ENCODE data around the gene CAMK4. TPM values are rescaled to one million over a fixed set of nuclear protein-coding genes. Genes with fewer than 3 reads are reported as not detected.

CAMK4 gene
- total RNA-seq, 1 donor from 2014 or later: 4.7 TPM

DNA sequence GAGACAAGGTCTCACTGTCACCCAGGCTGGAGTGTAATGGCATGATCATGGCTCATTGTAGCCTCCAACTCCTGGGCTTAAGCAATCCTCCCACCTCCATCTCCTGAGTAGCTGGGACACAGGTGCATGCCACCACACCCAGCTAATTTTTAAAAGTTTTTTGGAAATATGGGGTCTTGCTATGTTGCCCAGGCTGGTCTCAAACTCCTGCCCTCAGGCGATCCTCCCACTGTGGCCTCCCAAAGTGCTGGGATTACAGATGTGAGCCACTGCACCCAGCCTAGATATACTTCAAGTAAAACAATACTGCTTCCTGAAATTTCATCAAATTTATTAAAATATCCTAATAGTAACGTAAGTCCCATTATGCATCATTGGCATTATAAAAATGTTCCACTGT lies 254.7 kb downstream of the CAMK4 start:
- H3K27me3 ChIP-seq (ENCODE audit: control insufficient read depth in 3 of 3, insufficient read depth in 3 of 3, low read length in 3 of 3): no peaks in the 10 kb centered on the region
- no peak overlapping the region for H3K4me3 ChIP-seq (ENCODE audit: low read length in 3 of 3)
- H3K36me3 ChIP-seq (ENCODE audit: control insufficient read depth in 3 of 3, insufficient read depth in 3 of 3, low read length in 3 of 3): no peaks in the 10 kb centered on the region
- no peak overlapping the region for H3K9ac ChIP-seq (ENCODE audit: low read depth in 1 of 3, low read length in 3 of 3)
- H3K4me1 ChIP-seq (ENCODE audit: control insufficient read depth in 3 of 3, insufficient read depth in 3 of 3, low read length in 3 of 3): no peaks in the 10 kb centered on the region
- no peak overlapping the region for H3K27ac ChIP-seq (ENCODE audit: low read depth, low read length)
- no peaks in the 10 kb centered on the region for H3K9me3 ChIP-seq (ENCODE audit: control insufficient read depth in 3 of 3, low read length in 3 of 3)

GRCh38 chr5:111480346-111480745 lies 256.2 kb downstream of the CAMK4 start:
- Histone ChIP-seq H3K4me1 (ENCODE audit: control insufficient read depth in 3 of 3, insufficient read depth in 3 of 3, low read length in 3 of 3) (no peaks in the 10 kb centered on the region), H3K9ac (ENCODE audit: low read depth in 1 of 3, low read length in 3 of 3) (no peak overlapping the region), H3K27ac (ENCODE audit: low read depth, low read length) (no peak overlapping the region), H3K9me3 (ENCODE audit: control insufficient read depth in 3 of 3, low read length in 3 of 3) (no peaks in the 10 kb centered on the region), H3K36me3 (ENCODE audit: control insufficient read depth in 3 of 3, insufficient read depth in 3 of 3, low read length in 3 of 3) (no peaks in the 10 kb centered on the region), H3K27me3 (ENCODE audit: control insufficient read depth in 3 of 3, insufficient read depth in 3 of 3, low read length in 3 of 3) (no peaks in the 10 kb centered on the region), H3K4me3 (ENCODE audit: low read length in 3 of 3) (no peak overlapping the region)

DNA sequence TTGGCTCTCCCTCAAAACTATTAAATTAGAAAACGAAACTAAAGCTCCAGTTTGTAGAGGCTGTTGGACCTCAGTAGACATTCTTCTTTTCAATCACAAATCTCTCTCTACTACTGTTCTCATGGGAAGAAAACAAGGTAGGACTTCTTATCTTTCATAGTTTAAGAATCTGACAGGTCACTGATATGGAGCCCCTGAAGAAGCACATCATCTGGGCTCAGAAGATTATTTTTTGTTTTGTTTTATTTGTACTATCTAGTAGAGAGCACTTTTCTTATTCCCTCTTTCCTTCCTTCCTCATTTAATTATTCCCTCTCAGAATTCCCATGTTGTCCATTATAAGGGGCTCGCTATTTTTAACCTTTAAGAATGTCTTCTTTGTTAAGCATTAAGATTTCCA lies 261.9 kb downstream of the CAMK4 start:
- Histone ChIP-seq H3K27ac (ENCODE audit: low read depth, low read length) (no peak overlapping the region), H3K9me3 (ENCODE audit: control insufficient read depth in 3 of 3, low read length in 3 of 3) (no peaks in the 10 kb centered on the region), H3K36me3 (ENCODE audit: control insufficient read depth in 3 of 3, insufficient read depth in 3 of 3, low read length in 3 of 3) (no peaks in the 10 kb centered on the region), H3K27me3 (ENCODE audit: control insufficient read depth in 3 of 3, insufficient read depth in 3 of 3, low read length in 3 of 3) (no peaks in the 10 kb centered on the region), H3K9ac (ENCODE audit: low read depth in 1 of 3, low read length in 3 of 3) (no peak overlapping the region), H3K4me1 (ENCODE audit: control insufficient read depth in 3 of 3, insufficient read depth in 3 of 3, low read length in 3 of 3) (no peaks in the 10 kb centered on the region), H3K4me3 (ENCODE audit: low read length in 3 of 3) (no peak overlapping the region)

DNA sequence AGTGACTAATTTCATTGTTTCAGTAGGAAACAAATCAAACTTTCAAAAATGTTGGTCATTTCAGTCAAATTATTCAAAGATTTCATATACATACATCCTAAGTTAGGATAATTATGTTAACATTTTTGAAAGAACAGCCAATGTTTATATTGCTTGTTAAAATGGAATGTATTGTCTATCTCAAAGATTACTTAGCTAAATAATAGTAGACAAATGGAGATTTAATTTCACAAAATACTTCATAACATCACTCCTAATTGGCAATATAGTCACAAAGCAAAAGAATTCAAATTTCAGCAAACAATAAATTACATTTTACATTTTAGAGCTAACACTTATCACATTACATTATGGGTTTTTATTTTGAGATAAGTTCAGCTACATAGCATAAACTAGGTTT lies 262.7 kb downstream of the CAMK4 start:
- no peaks in the 10 kb centered on the region for H3K9me3 ChIP-seq (ENCODE audit: control insufficient read depth in 3 of 3, low read length in 3 of 3)
- H3K9ac ChIP-seq (ENCODE audit: low read depth in 1 of 3, low read length in 3 of 3): no peak overlapping the region
- no peak overlapping the region for H3K27ac ChIP-seq (ENCODE audit: low read depth, low read length)
- no peaks in the 10 kb centered on the region for H3K4me1 ChIP-seq (ENCODE audit: control insufficient read depth in 3 of 3, insufficient read depth in 3 of 3, low read length in 3 of 3)
- H3K36me3 ChIP-seq (ENCODE audit: control insufficient read depth in 3 of 3, insufficient read depth in 3 of 3, low read length in 3 of 3): no peaks in the 10 kb centered on the region
- no peak overlapping the region for H3K4me3 ChIP-seq (ENCODE audit: low read length in 3 of 3)
- no peaks in the 10 kb centered on the region for H3K27me3 ChIP-seq (ENCODE audit: control insufficient read depth in 3 of 3, insufficient read depth in 3 of 3, low read length in 3 of 3)

- no peaks in the 10 kb centered on the region for H3K36me3 ChIP-seq (ENCODE audit: control insufficient read depth in 3 of 3, insufficient read depth in 3 of 3, low read length in 3 of 3)
- H3K4me1 ChIP-seq (ENCODE audit: control insufficient read depth in 3 of 3, insufficient read depth in 3 of 3, low read length in 3 of 3): no peaks in the 10 kb centered on the region
- no peak overlapping the region for H3K27ac ChIP-seq (ENCODE audit: low read depth, low read length)
- no peak overlapping the region for H3K9ac ChIP-seq (ENCODE audit: low read depth in 1 of 3, low read length in 3 of 3)
- H3K4me3 ChIP-seq (ENCODE audit: low read length in 3 of 3): no peak overlapping the region
- H3K9me3 ChIP-seq (ENCODE audit: control insufficient read depth in 3 of 3, low read length in 3 of 3): no peaks in the 10 kb centered on the region
- no peaks in the 10 kb centered on the region for H3K27me3 ChIP-seq (ENCODE audit: control insufficient read depth in 3 of 3, insufficient read depth in 3 of 3, low read length in 3 of 3)
Observed at GRCh38 chr5:111488353-111488752, 264.2 kb downstream of the CAMK4 start.

- H3K27ac ChIP-seq (ENCODE audit: low read depth, low read length): no peak overlapping the region
- no peaks in the 10 kb centered on the region for H3K36me3 ChIP-seq (ENCODE audit: control insufficient read depth in 3 of 3, insufficient read depth in 3 of 3, low read length in 3 of 3)
- no peak overlapping the region for H3K9ac ChIP-seq (ENCODE audit: low read depth in 1 of 3, low read length in 3 of 3)
- no peaks in the 10 kb centered on the region for H3K4me1 ChIP-seq (ENCODE audit: control insufficient read depth in 3 of 3, insufficient read depth in 3 of 3, low read length in 3 of 3)
- H3K27me3 ChIP-seq (ENCODE audit: control insufficient read depth in 3 of 3, insufficient read depth in 3 of 3, low read length in 3 of 3): no peaks in the 10 kb centered on the region
- H3K9me3 ChIP-seq (ENCODE audit: control insufficient read depth in 3 of 3, low read length in 3 of 3): no peaks in the 10 kb centered on the region
- H3K4me3 ChIP-seq (ENCODE audit: low read length in 3 of 3): no peak overlapping the region
Observed at GRCh38 chr5:111493031-111493430, 268.8 kb downstream of the CAMK4 start.

- Histone ChIP-seq H3K9ac (ENCODE audit: low read depth in 1 of 3, low read length in 3 of 3) (no peak overlapping the region), H3K4me1 (ENCODE audit: control insufficient read depth in 3 of 3, insufficient read depth in 3 of 3, low read length in 3 of 3) (no peaks in the 10 kb centered on the region), H3K9me3 (ENCODE audit: control insufficient read depth in 3 of 3, low read length in 3 of 3) (no peaks in the 10 kb centered on the region), H3K36me3 (ENCODE audit: control insufficient read depth in 3 of 3, insufficient read depth in 3 of 3, low read length in 3 of 3) (no peaks in the 10 kb centered on the region), H3K27ac (ENCODE audit: low read depth, low read length) (no peak overlapping the region), H3K27me3 (ENCODE audit: control insufficient read depth in 3 of 3, insufficient read depth in 3 of 3, low read length in 3 of 3) (no peaks in the 10 kb centered on the region), H3K4me3 (ENCODE audit: low read length in 3 of 3) (no peak overlapping the region)
Observed at GRCh38 chr5:111494355-111494999, 270.3 kb downstream of the CAMK4 start.

- Histone ChIP-seq H3K9ac (ENCODE audit: low read depth in 1 of 3, low read length in 3 of 3) (no peak overlapping the region), H3K36me3 (ENCODE audit: control insufficient read depth in 3 of 3, insufficient read depth in 3 of 3, low read length in 3 of 3) (no peaks in the 10 kb centered on the region), H3K27me3 (ENCODE audit: control insufficient read depth in 3 of 3, insufficient read depth in 3 of 3, low read length in 3 of 3) (no peaks in the 10 kb centered on the region), H3K27ac (ENCODE audit: low read depth, low read length) (no peak overlapping the region), H3K4me3 (ENCODE audit: low read length in 3 of 3) (no peak overlapping the region), H3K4me1 (ENCODE audit: control insufficient read depth in 3 of 3, insufficient read depth in 3 of 3, low read length in 3 of 3) (no peaks in the 10 kb centered on the region), H3K9me3 (ENCODE audit: control insufficient read depth in 3 of 3, low read length in 3 of 3) (no peaks in the 10 kb centered on the region)
Observed at GRCh38 chr5:111495159-111495558, 271.0 kb downstream of the CAMK4 start.

DNA sequence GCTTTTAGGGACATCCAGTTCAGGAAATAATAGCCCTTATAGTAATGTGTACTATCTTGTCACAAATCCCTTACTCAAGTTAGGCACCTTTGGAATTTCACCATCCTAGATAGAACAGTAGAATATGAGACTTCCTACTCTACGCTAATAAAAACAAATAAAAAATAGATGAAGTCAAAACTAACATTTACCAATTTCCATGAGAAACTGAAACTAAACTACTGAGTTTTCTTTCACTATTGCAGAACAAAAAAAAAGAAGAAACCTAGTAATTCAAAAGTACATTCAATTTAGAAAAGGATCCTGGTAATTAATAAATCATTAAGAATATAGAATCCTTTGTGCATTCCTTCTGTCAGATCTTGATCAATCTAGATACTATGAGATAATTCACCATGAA lies 274.2 kb downstream of the CAMK4 start:
- no peaks in the 10 kb centered on the region for H3K4me1 ChIP-seq (ENCODE audit: control insufficient read depth in 3 of 3, insufficient read depth in 3 of 3, low read length in 3 of 3)
- no peak overlapping the region for H3K4me3 ChIP-seq (ENCODE audit: low read length in 3 of 3)
- no peaks in the 10 kb centered on the region for H3K9me3 ChIP-seq (ENCODE audit: control insufficient read depth in 3 of 3, low read length in 3 of 3)
- no peaks in the 10 kb centered on the region for H3K27me3 ChIP-seq (ENCODE audit: control insufficient read depth in 3 of 3, insufficient read depth in 3 of 3, low read length in 3 of 3)
- H3K27ac ChIP-seq (ENCODE audit: low read depth, low read length): no peak overlapping the region
- no peaks in the 10 kb centered on the region for H3K36me3 ChIP-seq (ENCODE audit: control insufficient read depth in 3 of 3, insufficient read depth in 3 of 3, low read length in 3 of 3)
- H3K9ac ChIP-seq (ENCODE audit: low read depth in 1 of 3, low read length in 3 of 3): no peak overlapping the region

DNA sequence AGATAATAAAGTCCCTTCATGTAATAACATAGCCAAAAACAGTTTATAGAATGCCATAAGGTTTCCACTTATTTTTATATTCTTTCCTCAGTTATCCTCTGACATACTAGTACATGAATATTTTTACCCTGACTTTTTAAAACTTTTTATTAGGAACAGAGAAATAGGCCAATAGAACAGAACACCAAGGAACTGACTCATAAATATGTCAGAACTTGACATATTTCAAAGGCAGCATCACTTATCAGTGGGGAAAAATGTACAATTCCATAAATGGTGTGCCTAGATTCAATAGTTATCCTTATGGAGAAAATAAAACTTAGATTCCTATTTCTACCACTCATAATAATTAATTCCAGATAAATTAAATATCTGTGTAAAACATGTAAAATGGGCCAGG lies 278.8 kb downstream of the CAMK4 start:
- Histone ChIP-seq H3K9me3 (ENCODE audit: control insufficient read depth in 3 of 3, low read length in 3 of 3) (no peaks in the 10 kb centered on the region), H3K4me3 (ENCODE audit: low read length in 3 of 3) (no peak overlapping the region), H3K4me1 (ENCODE audit: control insufficient read depth in 3 of 3, insufficient read depth in 3 of 3, low read length in 3 of 3) (no peaks in the 10 kb centered on the region), H3K27me3 (ENCODE audit: control insufficient read depth in 3 of 3, insufficient read depth in 3 of 3, low read length in 3 of 3) (no peaks in the 10 kb centered on the region), H3K9ac (ENCODE audit: low read depth in 1 of 3, low read length in 3 of 3) (no peak overlapping the region), H3K27ac (ENCODE audit: low read depth, low read length) (no peak overlapping the region), H3K36me3 (ENCODE audit: control insufficient read depth in 3 of 3, insufficient read depth in 3 of 3, low read length in 3 of 3) (no peaks in the 10 kb centered on the region)

- no peaks in the 10 kb centered on the region for H3K9me3 ChIP-seq (ENCODE audit: control insufficient read depth in 3 of 3, low read length in 3 of 3)
- no peak overlapping the region for H3K9ac ChIP-seq (ENCODE audit: low read depth in 1 of 3, low read length in 3 of 3)
- H3K4me3 ChIP-seq (ENCODE audit: low read length in 3 of 3): no peak overlapping the region
- H3K27me3 ChIP-seq (ENCODE audit: control insufficient read depth in 3 of 3, insufficient read depth in 3 of 3, low read length in 3 of 3): no peaks in the 10 kb centered on the region
- no peak overlapping the region for H3K27ac ChIP-seq (ENCODE audit: low read depth, low read length)
- no peaks in the 10 kb centered on the region for H3K4me1 ChIP-seq (ENCODE audit: control insufficient read depth in 3 of 3, insufficient read depth in 3 of 3, low read length in 3 of 3)
- no peaks in the 10 kb centered on the region for H3K36me3 ChIP-seq (ENCODE audit: control insufficient read depth in 3 of 3, insufficient read depth in 3 of 3, low read length in 3 of 3)
Observed at GRCh38 chr5:111505096-111505495, 280.9 kb downstream of the CAMK4 start.

Measured in skeletal muscle tissue (tissue), 4 donors.